Heart right ventricle (tissue), 16 donors: ENCODE results near the gene MMP24OS. TPM values are rescaled to one million over a fixed set of nuclear protein-coding genes. Genes with fewer than 3 reads are reported as not detected.

Experiments
- ATAC-seq, 8 donors: fragments of 200-7000 bp; cut with Tn5 transposase; one replicate each; pipeline ENCODE4 v1.9.1; 2020; ENCODE audit warnings: mild to moderate bottlenecking in 8 of 8, moderate library complexity in 8 of 8, moderate number of reproducible peaks in 1 of 8
- DNase-seq, 2 donors: peaks; one replicate each; pipeline ENCODE4 v3.0.0-alpha.2; 2020
- H3K27ac ChIP-seq, 10 donors: fragments of 200-600 bp; sonication (generic) in 2 of 10; one replicate each; pipeline versions ENCODE4 v1.5.0 to v1.8.0; 2020 to 2022; ENCODE audit warnings: mild to moderate bottlenecking in 3 of 10
- H3K27me3 ChIP-seq, 7 donors: fragments of 200-600 bp; one replicate each; pipeline ENCODE4 v1.8.0; 2021 to 2022; ENCODE audit warnings: mild to moderate bottlenecking in 2 of 7
- H3K36me3 ChIP-seq, 9 donors: fragments of 200-600 bp; sonication (generic) in 1 of 9; one replicate each; pipeline versions ENCODE4 v1.5.0 to v1.8.0; 2020 to 2022; ENCODE audit warnings: mild to moderate bottlenecking in 2 of 9
- H3K4me1 ChIP-seq, 9 donors: fragments of 200-600 bp; sonication (generic) in 1 of 9; one replicate each; pipeline versions ENCODE4 v1.5.0 to v1.8.0; 2020 to 2022; ENCODE audit warnings: mild to moderate bottlenecking in 4 of 9
- H3K4me3 ChIP-seq, 10 donors: fragments of 200-600 bp; sonication (generic) in 2 of 10; one replicate each; pipeline versions ENCODE4 v1.5.0 to v1.8.0; 2020 to 2022; ENCODE audit warnings: mild to moderate bottlenecking in 7 of 10, moderate library complexity in 2 of 10
- H3K9me3 ChIP-seq, 11 donors: fragments of 200-600 bp in 10 of 11; sonication (generic) in 2 of 11; one replicate each; pipeline versions ENCODE4 v1.5.0 to v1.8.0; 2013 to 2022; ENCODE audit warnings: mild to moderate bottlenecking in 2 of 11, control low read depth in 1 of 11, moderate library complexity in 1 of 11
- whole genome bisulfite sequencing, 2 donors: extraction: QIAGEN DNeasy Blood & Tissue Kit; methylation state at CpG; one replicate each; pipeline ENCODE4 v1.1.7; 2013; ENCODE audit warnings: inconsistent platforms in 1 of 2; 5-methylcytosine and 5-hydroxymethylcytosine counted together
- intact Hi-C, 10 donors: fragments of 100-400 bp; cut with DNase I; formaldehyde crosslinking; loops; one replicate each; pipeline versions ENCODE4 v1.11.1 to v1.14.2; 2022
- polyA plus RNA-seq, 2 donors: library from polyadenylated mRNA; stranded (reverse); fragments of 200-250 nt; gene quantifications; one replicate each; pipeline ENCODE4 v1.2.3, GENCODE V29; 2013
- total RNA-seq, 10 donors: library from RNA; stranded (reverse); fragmentation: NEBNext Ultra II Directional in 3 of 10; extraction: Animal tissue kit (Norgen Biotek cat#: 25700) in 3 of 10; gene quantifications; one replicate each; pipeline versions ENCODE4 v1.2.1 to v1.2.4, GENCODE V29; 2021 to 2023
- TF ChIP-seq, protein P1 (sequence below), 9 donors: fragments of 200-600 bp; sonication (generic) in 2 of 9; IDR thresholded peaks; one replicate each; pipeline versions ENCODE4 v1.5.0 to v1.8.0; 2021 to 2022; ENCODE audit warnings: antibody characterized with exemption in 9 of 9, mild to moderate bottlenecking in 5 of 9, moderate library complexity in 1 of 9
- donor health status: Arrhythmogenic right ventricular cardiomyopathy.
- donor health status: ischemic (EF 13 %, LVEDD 7.1; RV severe dilation, severe dysfunction).
- donor health status: healthy with polysubstance abuse.
- donor health status: DM: no; HTN: yes; CAD: no.
- donor health status: DM: no; HTN: no; CAD: no.
- donor health status: ischemic (EF 25% LVEDD 6.9; RV normal size, moderate dysfunction).
- donor health status: ischemic (EF 25% LVEDD 5.7; RV mildly dilated, moderate dysfunction).
- donor health status: healthy.
- donor health status: DM: yes; HTN: yes; CAD: no.
- donor health status: Ischemic cardiomyopathy.
- donor health status: ischemic (EF 35%, LVEDD 5.7; RV mildly dilated, moderate dysfunction).
- donor health status: nonischemic (EF 11% LVEDD 7.7; RV severe dilation, severe dysfunction).
- donor health status: DM: yes; HTN: yes; CAD: no.
- donor health status: PGD.
- donor health status: ischemic (EF 29% LVEDD 5.4; RV normal size, mild dysfunction).
- donor health status: nonischemic (EF 23%, LVEDD 6.1; RV moderate dilation, normal function).

Gene MMP24OS
- total and polyA plus RNA-seq, 12 donors: 14.4 to 64.1 (median 46.1) TPM

- H3K4me3 ChIP-seq: no peak overlapping the region
- no peaks in the 10 kb centered on the region for H3K9me3 ChIP-seq
- no peaks in the 10 kb centered on the region for H3K27me3 ChIP-seq
- H3K36me3 ChIP-seq: peaks cover 0 to 10% (median 0%) of the 10 kb centered on the region in 9 donors
- peak overlapping the region in 1 of 10 donors; percentile 26 for H3K27ac ChIP-seq
- TF ChIP-seq, protein P1, sequence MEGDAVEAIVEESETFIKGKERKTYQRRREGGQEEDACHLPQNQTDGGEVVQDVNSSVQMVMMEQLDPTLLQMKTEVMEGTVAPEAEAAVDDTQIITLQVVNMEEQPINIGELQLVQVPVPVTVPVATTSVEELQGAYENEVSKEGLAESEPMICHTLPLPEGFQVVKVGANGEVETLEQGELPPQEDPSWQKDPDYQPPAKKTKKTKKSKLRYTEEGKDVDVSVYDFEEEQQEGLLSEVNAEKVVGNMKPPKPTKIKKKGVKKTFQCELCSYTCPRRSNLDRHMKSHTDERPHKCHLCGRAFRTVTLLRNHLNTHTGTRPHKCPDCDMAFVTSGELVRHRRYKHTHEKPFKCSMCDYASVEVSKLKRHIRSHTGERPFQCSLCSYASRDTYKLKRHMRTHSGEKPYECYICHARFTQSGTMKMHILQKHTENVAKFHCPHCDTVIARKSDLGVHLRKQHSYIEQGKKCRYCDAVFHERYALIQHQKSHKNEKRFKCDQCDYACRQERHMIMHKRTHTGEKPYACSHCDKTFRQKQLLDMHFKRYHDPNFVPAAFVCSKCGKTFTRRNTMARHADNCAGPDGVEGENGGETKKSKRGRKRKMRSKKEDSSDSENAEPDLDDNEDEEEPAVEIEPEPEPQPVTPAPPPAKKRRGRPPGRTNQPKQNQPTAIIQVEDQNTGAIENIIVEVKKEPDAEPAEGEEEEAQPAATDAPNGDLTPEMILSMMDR (IDR thresholded peaks at IDR 0.05): no peak
- peaks cover 0 to 4% (median 1%) of the 10 kb centered on the region in 9 donors for H3K4me1 ChIP-seq
- ATAC-seq (no peak), DNase-seq (no peak)
- intact Hi-C loops: no loop called here
- WGBS, 2 donors: 68 to 77% methylated on average over 2 of the region's 2 CpGs
Measured at GRCh38 chr20:35252037-35252461, 25.9 kb downstream of the MMP24OS start.

GRCh38 chr20:35251613-35251940 is 26.3 kb downstream of the MMP24OS start:
- Histone ChIP-seq H3K4me1 (no peaks in the 10 kb centered on the region), H3K9me3 (no peaks in the 10 kb centered on the region), H3K27me3 (no peaks in the 10 kb centered on the region), H3K27ac (no peak overlapping the region), H3K36me3 (peaks cover 0 to 15% (median 0%) of the 10 kb centered on the region in 9 donors), H3K4me3 (no peak overlapping the region)
- no peak for ATAC-seq
- WGBS, 2 donors: 96 to 97% methylated on average over 2 of the region's 2 CpGs
- TF ChIP-seq, protein P1 (IDR thresholded peaks at IDR 0.05): no peak
- intact Hi-C loops: no loop called here
- DNase-seq: no peak

DNA sequence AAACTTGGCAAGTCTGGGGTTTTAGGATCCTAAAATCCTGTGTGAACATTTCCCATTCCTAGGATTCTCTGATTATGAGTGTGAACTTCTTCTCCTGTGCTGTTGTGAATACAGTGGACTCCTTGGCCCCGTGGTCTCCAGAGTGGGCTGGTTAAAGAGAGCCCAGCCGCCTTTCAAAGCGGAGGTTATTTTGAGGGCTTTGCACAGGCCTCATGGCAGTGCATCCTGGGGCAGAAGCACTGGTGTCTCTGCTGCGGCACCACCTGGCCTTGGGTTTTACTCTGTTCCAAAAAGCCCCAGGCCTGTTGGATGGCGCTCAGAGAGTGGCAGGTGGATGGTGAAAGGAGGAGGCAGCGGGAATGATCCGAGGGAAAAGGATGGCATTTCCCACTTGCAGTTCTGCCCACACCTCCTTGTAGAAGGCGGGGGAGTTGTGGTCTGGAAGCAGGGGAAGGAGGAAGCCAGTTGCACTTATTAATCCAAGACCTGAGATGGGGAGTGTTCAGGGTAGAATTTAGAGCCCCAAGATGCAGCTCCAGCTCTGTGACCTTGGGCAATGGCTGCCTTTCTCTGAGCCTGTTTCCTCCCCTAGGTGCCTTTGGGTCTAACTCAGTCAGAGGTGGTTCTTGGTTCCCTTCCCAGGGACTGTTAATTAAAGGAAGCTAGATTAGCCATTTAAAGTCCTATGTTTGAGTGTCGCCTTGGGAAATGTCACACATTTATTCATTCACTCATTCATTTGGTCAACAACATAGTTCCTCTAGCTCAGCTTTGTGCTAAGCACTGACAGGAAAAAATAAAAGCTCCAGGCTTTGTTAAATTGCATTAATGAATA is 29.1 kb downstream of the MMP24OS start:
- no peak for ATAC-seq
- no peak overlapping the region for H3K27ac ChIP-seq
- no peaks in the 10 kb centered on the region for H3K4me1 ChIP-seq
- H3K4me3 ChIP-seq: no peak overlapping the region
- TF ChIP-seq, protein P1 (IDR thresholded peaks at IDR 0.05): no peak
- WGBS, 2 donors: 81% methylated on average over 9 of the region's 9 CpGs
- H3K9me3 ChIP-seq: no peaks in the 10 kb centered on the region
- intact Hi-C loops: no loop called here
- no peaks in the 10 kb centered on the region for H3K27me3 ChIP-seq
- peaks cover 0 to 5% (median 0%) of the 10 kb centered on the region in 9 donors for H3K36me3 ChIP-seq
- DNase-seq: no peak

GRCh38 chr20:35246723-35247122 is 31.2 kb downstream of the MMP24OS start:
- Histone ChIP-seq H3K27me3 (no peaks in the 10 kb centered on the region), H3K27ac (no peak overlapping the region), H3K4me3 (no peak overlapping the region), H3K9me3 (no peaks in the 10 kb centered on the region), H3K4me1 (no peaks in the 10 kb centered on the region), H3K36me3 (peaks cover 0 to 5% (median 0%) of the 10 kb centered on the region in 9 donors)
- WGBS, 2 donors: 91 to 93% methylated on average over 12 of the region's 12 CpGs
- TF ChIP-seq, protein P1 (IDR thresholded peaks at IDR 0.05): no peak
- intact Hi-C loops: no loop called here
- DNase-seq (no peak), ATAC-seq (no peak)
